Right lung (tissue), 5 donors: ENCODE data around the gene AMDHD2. TPM values are rescaled to one million over a fixed set of nuclear protein-coding genes. Genes with fewer than 3 reads are reported as not detected.
"Not testable (repeated sequence)": the region's sequence is repeated elsewhere in the genome, so short reads cannot be mapped to it uniquely, and the experiment has no call there.

Source experiments
- DNase-seq, 2 donors: peaks; one replicate each; pipeline ENCODE4 v3.0.0-alpha.2; 2013
- polyA plus RNA-seq, 5 donors: library from polyadenylated mRNA; unstranded; fragments of 120-200 nt; gene quantifications; one replicate each; pipeline versions ENCODE4 v1.2.1 to v1.2.3, GENCODE V29; 2013; ENCODE audit warnings: inconsistent platforms in 1 of 5, low replicate concordance in 1 of 5; ENCODE audit not compliant: insufficient read length in 5 of 5, insufficient read depth in 1 of 5

Gene AMDHD2
- polyA plus RNA-seq, 5 donors: 11.1 to 20.8 (median 16.6) TPM

GRCh38 chr16:2575839-2576238 is 55.7 kb downstream of the AMDHD2 start:
- not testable (repeated sequence) for DNase-seq

- not testable (repeated sequence) for DNase-seq
These were observed 56.9 kb downstream of the AMDHD2 start for GRCh38 chr16:2577044-2577443.

GRCh38 chr16:2578905-2579304 is 58.7 kb downstream of the AMDHD2 start:
- not testable (repeated sequence) for DNase-seq

DNA sequence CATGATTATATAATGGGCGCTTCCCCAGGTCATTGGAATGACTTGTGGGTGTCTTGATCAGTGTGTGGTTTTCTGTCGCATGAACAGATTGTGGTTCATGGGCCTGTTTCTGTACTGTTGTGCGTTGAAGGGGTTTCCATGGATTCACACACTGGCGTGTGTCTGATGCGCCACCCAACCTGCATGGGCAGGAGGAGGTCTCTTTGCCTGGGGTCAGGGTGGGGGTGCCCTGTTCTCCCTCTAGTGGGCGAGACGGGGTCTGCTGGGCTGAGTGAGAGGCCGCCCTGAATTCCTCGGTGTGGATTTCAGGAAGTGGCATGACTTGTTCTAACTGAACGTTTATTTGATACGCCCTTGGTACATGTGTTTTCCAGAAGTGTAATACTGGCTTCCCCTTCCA is 60.0 kb downstream of the AMDHD2 start:
- not testable (repeated sequence) for DNase-seq

GRCh38 chr16:2580818-2581217 is 60.6 kb downstream of the AMDHD2 start:
- not testable (repeated sequence) for DNase-seq

Other genes with a start within 250 kb of the AMDHD2 start
- 10 to 100 TPM in 2 of 5 donors, 1 to 10 TPM in 3; 6.8 to 16.1 (median 7.3) TPM for gene ABCA3, start 179.6 kb upstream of the AMDHD2 start, polyA plus RNA-seq
- 10 to 100 TPM in 1 of 5 donors, 1 to 10 TPM in 4; 8.9 to 13.2 (median 9.2) TPM for gene CCNF, start 90.9 kb upstream of the AMDHD2 start, polyA plus RNA-seq
- 10 to 100 TPM in 2 of 5 donors, 1 to 10 TPM in 3; 6.2 to 11.9 (median 8.0) TPM for gene TEDC2, start 60.3 kb upstream of the AMDHD2 start, polyA plus RNA-seq
- 1 to 10 TPM; 2.4 to 6.5 (median 4.7) TPM for gene NTN3, start 49.1 kb upstream of the AMDHD2 start, polyA plus RNA-seq
- gene TBC1D24, start 45.2 kb upstream of the AMDHD2 start, polyA plus RNA-seq: 10 to 100 TPM; 11.6 to 20.5 (median 17.2) TPM
- 100 to 1,000 TPM in 2 of 5 donors, 10 to 100 TPM in 3; 60.5 to 158 (median 87.5) TPM for gene ATP6V0C, start 6.4 kb upstream of the AMDHD2 start, polyA plus RNA-seq
- gene CEMP1, start 11.0 kb downstream of the AMDHD2 start, polyA plus RNA-seq: 1 to 10 TPM in 4 of 5 donors, under 1 TPM in 1; 0.35 to 2.6 (median 1.6) TPM
- gene PDPK1, start 17.6 kb downstream of the AMDHD2 start, polyA plus RNA-seq: 10 to 100 TPM; 35.2 to 43.4 (median 37.9) TPM
- gene KCTD5, start 162.2 kb downstream of the AMDHD2 start, polyA plus RNA-seq: 10 to 100 TPM; 19.0 to 25.7 (median 21.4) TPM
- 1 to 10 TPM; 1.7 to 3.1 (median 2.5) TPM for gene PRSS27, start 199.9 kb downstream of the AMDHD2 start, polyA plus RNA-seq
- gene SRRM2, start 232.3 kb downstream of the AMDHD2 start, polyA plus RNA-seq: 100 to 1,000 TPM; 524 to 630 (median 557) TPM